Skeletal muscle satellite cell (primary cell): ENCODE data around the gene COL23A1.

Experiments
- H3K27me3 ChIP-seq: 2 replicates; pipeline ENCODE4 v1.7.0; 2013; ENCODE audit warnings: low read length; ENCODE audit not compliant: control insufficient read depth, insufficient read depth
- H3K36me3 ChIP-seq: 2 replicates; pipeline ENCODE4 v1.7.0; 2013; ENCODE audit warnings: mild to moderate bottlenecking, control low read depth, low read length; ENCODE audit not compliant: insufficient read depth
- H3K4me1 ChIP-seq: 2 replicates; pipeline ENCODE4 v1.7.0; 2013; ENCODE audit warnings: low read length; ENCODE audit not compliant: control insufficient read depth, insufficient read depth
- H3K4me2 ChIP-seq: 2 replicates; pipeline ENCODE4 v1.7.0; 2013; ENCODE audit warnings: mild to moderate bottlenecking, low read length
- H3K4me3 ChIP-seq: 2 replicates; pipeline ENCODE4 v1.7.0; 2013; ENCODE audit warnings: low read length
- H3K9ac ChIP-seq: 2 replicates; pipeline ENCODE4 v1.7.0; 2013; ENCODE audit warnings: mild to moderate bottlenecking, low read depth, low read length, moderate library complexity
- H3K9me3 ChIP-seq: replicated peaks from 2 replicates; pipeline ENCODE4 v1.7.0; 2013; ENCODE audit warnings: mild to moderate bottlenecking, control low read depth, low read length

The COL23A1 gene

GRCh38 chr5:178212241-178213002 is 377.8 kb downstream of the COL23A1 start:
- no peak overlapping the region for H3K9ac ChIP-seq
- no peak overlapping the region for H3K4me2 ChIP-seq

GRCh38 chr5:178211095-178212048 is 378.8 kb downstream of the COL23A1 start:
- peaks cover 92% of the 10 kb centered on the region for H3K36me3 ChIP-seq
- H3K9me3 ChIP-seq: no peaks in the 10 kb centered on the region
- no peak overlapping the region for H3K4me2 ChIP-seq
- H3K4me1 ChIP-seq: peaks cover 15% of the 10 kb centered on the region
- no peaks in the 10 kb centered on the region for H3K27me3 ChIP-seq
- no peak overlapping the region for H3K9ac ChIP-seq
- no peak overlapping the region for H3K4me3 ChIP-seq

More at GRCh38 chr5:178212241-178213002, 377.8 kb downstream of the COL23A1 start:
- H3K27me3 ChIP-seq: no peaks in the 10 kb centered on the region
- no peaks in the 10 kb centered on the region for H3K9me3 ChIP-seq
- H3K36me3 ChIP-seq: peaks cover 90% of the 10 kb centered on the region
- no peak overlapping the region for H3K4me3 ChIP-seq
- H3K4me1 ChIP-seq: peaks cover 4% of the 10 kb centered on the region

GRCh38 chr5:178210686-178211085 is 379.5 kb downstream of the COL23A1 start:
- Histone ChIP-seq H3K9me3 (no peaks in the 10 kb centered on the region), H3K4me2 (no peak overlapping the region), H3K27me3 (no peaks in the 10 kb centered on the region)

GRCh38 chr5:178210073-178210535 is 380.1 kb downstream of the COL23A1 start:
- Histone ChIP-seq H3K9ac (no peak overlapping the region), H3K27me3 (no peaks in the 10 kb centered on the region), H3K9me3 (no peaks in the 10 kb centered on the region), H3K36me3 (peaks cover 93% of the 10 kb centered on the region), H3K4me1 (peaks cover 19% of the 10 kb centered on the region), H3K4me2 (no peak overlapping the region), H3K4me3 (no peak overlapping the region)

More at GRCh38 chr5:178210686-178211085, 379.5 kb downstream of the COL23A1 start:
- peaks cover 92% of the 10 kb centered on the region for H3K36me3 ChIP-seq
- H3K4me1 ChIP-seq: peaks cover 19% of the 10 kb centered on the region
- no peak overlapping the region for H3K9ac ChIP-seq
- no peak overlapping the region for H3K4me3 ChIP-seq

- Histone ChIP-seq H3K4me2 (no peak overlapping the region), H3K36me3 (peaks cover 90% of the 10 kb centered on the region), H3K9ac (no peak overlapping the region), H3K27me3 (no peaks in the 10 kb centered on the region), H3K4me3 (no peak overlapping the region), H3K9me3 (no peaks in the 10 kb centered on the region), H3K4me1 (peaks cover 19% of the 10 kb centered on the region)
Observed at GRCh38 chr5:178209334-178210072, 380.7 kb downstream of the COL23A1 start.

- H3K9ac ChIP-seq: no peak overlapping the region
- H3K36me3 ChIP-seq: peaks cover 82% of the 10 kb centered on the region
- no peaks in the 10 kb centered on the region for H3K9me3 ChIP-seq
- no peak overlapping the region for H3K4me2 ChIP-seq
- no peaks in the 10 kb centered on the region for H3K27me3 ChIP-seq
- peaks cover 19% of the 10 kb centered on the region for H3K4me1 ChIP-seq
- no peak overlapping the region for H3K4me3 ChIP-seq
Observed at GRCh38 chr5:178208540-178209227, 381.5 kb downstream of the COL23A1 start.

GRCh38 chr5:178207917-178208280 is 382.3 kb downstream of the COL23A1 start:
- Histone ChIP-seq H3K9me3 (no peaks in the 10 kb centered on the region), H3K27me3 (no peaks in the 10 kb centered on the region), H3K4me2 (peak overlapping the region; percentile 86), H3K4me1 (peaks cover 19% of the 10 kb centered on the region), H3K36me3 (peaks cover 75% of the 10 kb centered on the region), H3K4me3 (no peak overlapping the region), H3K9ac (no peak overlapping the region)

GRCh38 chr5:178207183-178207916 is 382.8 kb downstream of the COL23A1 start:
- Histone ChIP-seq H3K27me3 (no peaks in the 10 kb centered on the region), H3K9me3 (no peaks in the 10 kb centered on the region), H3K4me3 (peak overlapping the region; percentile 90), H3K4me1 (peaks cover 19% of the 10 kb centered on the region), H3K4me2 (peak overlapping the region; percentile 86), H3K9ac (peak overlapping the region; percentile 99), H3K36me3 (peaks cover 69% of the 10 kb centered on the region)

- Histone ChIP-seq H3K9ac (peak overlapping the region; percentile 99), H3K27me3 (no peaks in the 10 kb centered on the region), H3K9me3 (no peaks in the 10 kb centered on the region), H3K4me3 (peak overlapping the region; percentile 90), H3K4me1 (peaks cover 22% of the 10 kb centered on the region), H3K36me3 (peaks cover 60% of the 10 kb centered on the region), H3K4me2 (peak overlapping the region; percentile 86)
Observed at GRCh38 chr5:178206166-178207101, 383.8 kb downstream of the COL23A1 start.
